H1 (cell line): ENCODE measurements around the gene BABAM2. TPM values are rescaled to one million over a fixed set of nuclear protein-coding genes. Genes with fewer than 3 reads are reported as not detected.

Experiments used
- EP300 ChIP-seq, 2 experiments: IDR thresholded peaks; 1 replicate in 1 of 2; 2 replicates in 1 of 2; pipeline ENCODE4 v1.6.1; 2011 to 2012; ENCODE audit warnings: low read depth in 2 of 2, low read length in 2 of 2, mild to moderate bottlenecking in 2 of 2, borderline replicate concordance in 1 of 2, inconsistent platforms in 1 of 2, moderate library complexity in 1 of 2
- HDAC2 ChIP-seq, 2 experiments: fragments of 300-600 bp in 1 of 2; sonication (generic) in 1 of 2; IDR thresholded peaks; 2 replicates each; pipeline ENCODE4 v1.6.1; 2011 to 2012; ENCODE audit warnings: low read depth in 2 of 2, low read length in 2 of 2, mild to moderate bottlenecking in 2 of 2, moderate library complexity in 2 of 2, borderline replicate concordance in 1 of 2, inconsistent platforms in 1 of 2
- RXRA ChIP-seq: IDR thresholded peaks from 2 replicates; pipeline ENCODE4 v1.6.1; 2011; ENCODE audit warnings: low read depth, mild to moderate bottlenecking, low read length, moderate library complexity; ENCODE audit not compliant: insufficient read depth
- polyA plus RNA-seq, 7 experiments: library from polyadenylated mRNA; depleted of rRNA in 3 of 7; stranded (reverse) in 5 of 7; unstranded in 2 of 7; fragments of >200 nt in 5 of 7; fragments of 200-250 nt in 2 of 7; gene quantifications; 1 replicate in 5 of 7; 2 replicates in 1 of 7; 4 replicates in 1 of 7; pipeline versions ENCODE4 v1.2.1 to v1.2.3, GENCODE V29; 2011 to 2013; ENCODE audit warnings: missing spikeins in 2 of 7, mixed read lengths in 2 of 7
- total RNA-seq: library from RNA; stranded (reverse); fragmentation: NEBNext Ultra II Directional; extraction: Animal tissue kit (Norgen Biotek cat#: 25700); gene quantifications from 2 replicates; pipeline ENCODE4 v1.2.1, GENCODE V29; 2021

Gene BABAM2
- total and polyA plus RNA-seq, 2 of the 8 experiments (the other 6 are each of a cell fraction or from before 2014, with no cell fraction given), result 15.8 to 20.9 TPM

GRCh38 chr2:28216331-28216730 is 325.8 kb downstream of the BABAM2 start (continued):
- no peak for TF ChIP-seq EP300 (IDR thresholded peaks at IDR 0.05; ENCODE audit: borderline replicate concordance in 1 of 2, low read depth in 2 of 2, low read length in 2 of 2)
- no peak for TF ChIP-seq RXRA
- TF ChIP-seq HDAC2 (IDR thresholded peaks at IDR 0.05; ENCODE audit: borderline replicate concordance in 1 of 2, low read depth in 2 of 2, low read length in 2 of 2), result no peak
